H1 (cell line): Measurements from ENCODE around the gene TOP3B. TPM values are rescaled to one million over a fixed set of nuclear protein-coding genes. Genes with fewer than 3 reads are reported as not detected.
"Not testable (repeated sequence)": the region's sequence is repeated elsewhere in the genome, so short reads cannot be mapped to it uniquely, and the experiment has no call there.

Experiments
- CTCF ChIA-PET: fragments of 300-600 bp; sonication (Branson Sonifier 250); formaldehyde crosslinking; loops from one replicate; lab custom pipeline; 2021; ENCODE audit not compliant: partially characterized antibody; lab: Charles Lee
- POLR2A ChIA-PET: fragments of 300-600 bp; sonication (Branson Sonifier 250); formaldehyde crosslinking; loops from one replicate; lab custom pipeline; 2021; ENCODE audit warnings: inconsistent platforms; ENCODE audit not compliant: partially characterized antibody; lab: Charles Lee
- DNase-seq, 2 experiments: peaks; one replicate each; pipeline versions ENCODE4 v3.0.0 to v3.0.0-alpha.2; 2010 to 2022; ENCODE audit warnings: low spot score in 2 of 2, low read depth in 1 of 2, mixed read lengths in 1 of 2
- FAIRE-seq: peaks from 2 replicates; lab custom pipeline; 2011; peaks lifted over from hg19 to GRCh38; lab: Jason Lieb, UNC
- H2AFZ ChIP-seq: 2 replicates; pipeline ENCODE4 v1.8.1; 2012; ENCODE audit warnings: low read length, inconsistent platforms
- H2AK5ac ChIP-seq: 2 replicates; pipeline ENCODE4 v1.6.1; 2013; ENCODE audit warnings: low read depth, low read length
- H2BK120ac ChIP-seq: replicated peaks from 2 replicates; pipeline ENCODE3; 2013; ENCODE audit warnings: low read depth, low read length, inconsistent platforms
- H2BK12ac ChIP-seq: 2 replicates; pipeline ENCODE4 v1.6.1; 2013; ENCODE audit warnings: low read depth, low read length
- H2BK15ac ChIP-seq: 2 replicates; pipeline ENCODE4 v1.6.1; 2013; ENCODE audit warnings: low read length
- H2BK20ac ChIP-seq: 2 replicates; pipeline ENCODE4 v1.6.1; 2013; ENCODE audit warnings: low read length
- H2BK5ac ChIP-seq: 2 replicates; pipeline ENCODE4 v1.6.1; 2013; ENCODE audit warnings: low read depth, low read length
- H3K14ac ChIP-seq: 2 replicates; pipeline ENCODE4 v1.6.1; 2013; ENCODE audit warnings: inconsistent platforms; ENCODE audit not compliant: insufficient read length
- H3K18ac ChIP-seq: 2 replicates; pipeline ENCODE4 v1.6.1; 2013; ENCODE audit warnings: low read length; ENCODE audit errors: extremely low read depth
- H3K23ac ChIP-seq: 2 replicates; pipeline ENCODE4 v1.6.1; 2013; ENCODE audit warnings: inconsistent platforms; ENCODE audit not compliant: insufficient read length
- H3K23me2 ChIP-seq: 2 replicates; pipeline ENCODE4 v1.6.1; 2013; ENCODE audit warnings: low read depth, low read length
- H3K27ac ChIP-seq: 2 replicates; pipeline ENCODE4 v1.6.1; 2011; ENCODE audit warnings: low read depth, low read length, inconsistent platforms
- H3K27me3 ChIP-seq, 4 experiments: replicated peaks in 1 of 4; 1 replicate in 1 of 4; 2 replicates in 3 of 4; pipeline versions ENCODE4 v1.6.1 to v1.8.1; 2011 to 2013; ENCODE audit warnings: low read length in 3 of 4, mild to moderate bottlenecking in 3 of 4, inconsistent platforms in 2 of 4, mixed read lengths in 2 of 4, moderate library complexity in 1 of 4; ENCODE audit not compliant: control insufficient read depth in 3 of 4, insufficient read depth in 3 of 4; ENCODE audit errors: extremely low read depth in 1 of 4
- H3K36me3 ChIP-seq, 4 experiments: 2 replicates each; pipeline versions ENCODE4 v1.6.1 to v1.8.1; 2011 to 2013; ENCODE audit warnings: mild to moderate bottlenecking in 4 of 4, low read length in 3 of 4, moderate library complexity in 2 of 4, control low read depth in 1 of 4, inconsistent platforms in 1 of 4; ENCODE audit not compliant: insufficient read depth in 4 of 4, control insufficient read depth in 2 of 4
- H3K4ac ChIP-seq: replicated peaks from 2 replicates; pipeline ENCODE3; 2013; ENCODE audit warnings: low read length, low read depth, mixed read lengths, inconsistent platforms; ENCODE audit not compliant: insufficient read length
- H3K4me1 ChIP-seq, 4 experiments: replicated peaks in 1 of 4; 1 replicate in 1 of 4; 2 replicates in 3 of 4; pipeline versions ENCODE4 v1.6.1 to v1.8.1; 2011 to 2013; ENCODE audit warnings: low read length in 3 of 4, inconsistent platforms in 2 of 4, mixed read lengths in 1 of 4; ENCODE audit not compliant: insufficient read depth in 4 of 4, control insufficient read depth in 3 of 4
- H3K4me2 ChIP-seq, 2 experiments: 2 replicates each; pipeline versions ENCODE4 v1.6.1 to v1.8.1; 2011 to 2013; ENCODE audit warnings: low read depth in 2 of 2, low read length in 2 of 2, control low read depth in 1 of 2, inconsistent platforms in 1 of 2, mild to moderate bottlenecking in 1 of 2; ENCODE audit not compliant: insufficient read depth in 1 of 2
- H3K4me3 ChIP-seq, 4 experiments: fragments of 200-600, 300-600 bp in 1 of 4; sonication (generic), shearing (Covaris generic), sonication (Bioruptor Twin) in 1 of 4; 2 replicates each; pipeline versions ENCODE4 v1.5.1 to v1.8.1; 2011 to 2016; ENCODE audit warnings: low read length in 4 of 4, low read depth in 3 of 4, control low read depth in 2 of 4, inconsistent platforms in 2 of 4, mild to moderate bottlenecking in 2 of 4, mixed read lengths in 1 of 4, moderate library complexity in 1 of 4; ENCODE audit not compliant: insufficient read depth in 2 of 4; ENCODE audit errors: extremely low read depth in 1 of 4
- H3K56ac ChIP-seq: replicated peaks from 2 replicates; pipeline ENCODE3; 2013; ENCODE audit warnings: low read depth, mild to moderate bottlenecking, mixed read lengths, low read length, inconsistent platforms; ENCODE audit not compliant: insufficient read length
- H3K79me1 ChIP-seq: 2 replicates; pipeline ENCODE4 v1.6.1; 2013; ENCODE audit warnings: low read depth, low read length, control low read depth
- H3K79me2 ChIP-seq, 2 experiments: 2 replicates each; pipeline versions ENCODE4 v1.6.1 to v1.8.1; 2012 to 2013; ENCODE audit warnings: low read length in 2 of 2, mild to moderate bottlenecking in 2 of 2, inconsistent platforms in 1 of 2; ENCODE audit not compliant: insufficient read depth in 2 of 2, control insufficient read depth in 1 of 2
- H3K9ac ChIP-seq, 4 experiments: replicated peaks in 1 of 4; 1 replicate in 1 of 4; 2 replicates in 3 of 4; pipeline versions ENCODE4 v1.6.1 to v1.8.1; 2011 to 2013; ENCODE audit warnings: low read depth in 3 of 4, low read length in 3 of 4, control low read depth in 2 of 4, mild to moderate bottlenecking in 2 of 4, moderate library complexity in 2 of 4, inconsistent platforms in 1 of 4; ENCODE audit errors: extremely low read depth in 1 of 4
- H3K9me3 ChIP-seq, 2 experiments: 2 replicates each; pipeline versions ENCODE4 v1.6.1 to v1.8.1; 2012 to 2013; ENCODE audit warnings: mild to moderate bottlenecking in 2 of 2, moderate library complexity in 2 of 2, control low read depth in 1 of 2, inconsistent platforms in 1 of 2, low read depth in 1 of 2, low read length in 1 of 2, mixed read lengths in 1 of 2; ENCODE audit not compliant: insufficient read depth in 2 of 2
- H4K20me1 ChIP-seq, 2 experiments: replicated peaks in 1 of 2; 2 replicates each; pipeline versions ENCODE3 to v1.8.1; 2011 to 2013; ENCODE audit warnings: inconsistent platforms in 2 of 2, low read length in 2 of 2, mild to moderate bottlenecking in 1 of 2; ENCODE audit not compliant: insufficient read depth in 2 of 2, control insufficient read depth in 1 of 2
- H4K5ac ChIP-seq: 2 replicates; pipeline ENCODE4 v1.6.1; 2013; ENCODE audit warnings: low read length, low read depth, mixed read lengths, inconsistent platforms; ENCODE audit not compliant: insufficient read length
- H4K8ac ChIP-seq: 2 replicates; pipeline ENCODE4 v1.8.0; 2013; ENCODE audit warnings: mild to moderate bottlenecking, moderate library complexity, low read length, inconsistent platforms; ENCODE audit not compliant: insufficient read depth; ENCODE audit errors: extremely low read depth
- H4K91ac ChIP-seq: replicated peaks from 2 replicates; pipeline ENCODE3; 2013; ENCODE audit warnings: low read length, mixed read lengths, inconsistent platforms; ENCODE audit not compliant: insufficient read length
- WGBS, 2 experiments: shearing (Covaris generic) in 1 of 2; methylation state at CpG; one replicate each; pipeline versions ENCODE4 v1.1.6 to v1.1.7; 2013 to 2015; ENCODE audit warnings: low lambda C conversion rate in 2 of 2, mixed read lengths in 2 of 2, inconsistent platforms in 1 of 2, low coverage in 1 of 2, missing lambda C conversion rate in 1 of 2; ENCODE audit not compliant: insufficient replicate concordance in 2 of 2, insufficient coverage in 1 of 2, insufficient read length in 1 of 2; ENCODE audit errors: extremely low coverage in 1 of 2, missing lambda C conversion rate in 1 of 2; 5-methylcytosine and 5-hydroxymethylcytosine counted together
- polyA plus RNA-seq, 7 experiments: library from polyadenylated mRNA; depleted of rRNA in 3 of 7; stranded (reverse) in 5 of 7; unstranded in 2 of 7; fragments of >200 nt in 5 of 7; fragments of 200-250 nt in 2 of 7; gene quantifications; 1 replicate in 5 of 7; 2 replicates in 1 of 7; 4 replicates in 1 of 7; pipeline versions ENCODE4 v1.2.1 to v1.2.3, GENCODE V29; 2011 to 2013; ENCODE audit warnings: missing spikeins in 2 of 7, mixed read lengths in 2 of 7
- total RNA-seq: library from RNA; stranded (reverse); fragmentation: NEBNext Ultra II Directional; extraction: Animal tissue kit (Norgen Biotek cat#: 25700); gene quantifications from 2 replicates; pipeline ENCODE4 v1.2.1, GENCODE V29; 2021

TOP3B gene
- total and polyA plus RNA-seq, 2 of the 8 experiments (the other 6 are each of a cell fraction or from before 2014, with no cell fraction given), result 30.4 to 52.8 TPM

- not testable (repeated sequence) for H3K27me3 ChIP-seq, H3K4me2 ChIP-seq, H4K5ac ChIP-seq, H2BK20ac ChIP-seq, H2BK5ac ChIP-seq, DNase-seq, H3K27ac ChIP-seq, FAIRE-seq, H4K8ac ChIP-seq, H2AK5ac ChIP-seq, H4K20me1 ChIP-seq, H4K91ac ChIP-seq, H3K4me1 ChIP-seq, H3K79me1 ChIP-seq, H3K36me3 ChIP-seq, H3K56ac ChIP-seq, H3K9ac ChIP-seq, H3K14ac ChIP-seq, H2AFZ ChIP-seq, H3K18ac ChIP-seq, H3K23me2 ChIP-seq, H3K9me3 ChIP-seq, H2BK12ac ChIP-seq, H3K4ac ChIP-seq, H2BK120ac ChIP-seq, H3K23ac ChIP-seq, H3K79me2 ChIP-seq, H2BK15ac ChIP-seq, H3K4me3 ChIP-seq
- WGBS, 2 experiments, result 94% methylated on average over 5 of the region's 5 CpGs; no CpG with 5 or more reads in 1 of the 2 experiments
- CTCF ChIA-PET, result interaction anchor here (0.6 to 7.4 kb wide), 8 partner anchors 10 to 292 kb away, joined by 3 to 60 read pairs (median 3); partner anchors contain the start of genes PPIL2 and PPM1F
- POLR2A ChIA-PET, result interaction anchor here (0.6 kb wide), 1 partner anchor 23 kb away, joined by 3 read pairs; no protein-coding TSS in a partner anchor
These were observed 42.7 kb downstream of the TOP3B start for GRCh38 chr22:21939935-21940334.
